HAP-1 (cell line): Measurements from ENCODE around the gene CLDN1.

ENCODE experiments used
- DNase-seq, 2 experiments: peaks; one replicate each; pipeline ENCODE4 v3.0.0-alpha.2; 2016 to 2020; ENCODE audit warnings: low spot score in 2 of 2
- H3K27me3 ChIP-seq: fragments of 250-450 bp; sonication (Bioruptor Pico); 2 replicates; pipeline ENCODE4 v1.5.1; 2020; ENCODE audit warnings: low read depth, mild to moderate bottlenecking, moderate library complexity
- H3K36me3 ChIP-seq: fragments of 250-450 bp; sonication (Bioruptor Pico); replicated peaks from 2 replicates; pipeline ENCODE4 v1.5.1; 2020; ENCODE audit warnings: mild to moderate bottlenecking
- H3K4me1 ChIP-seq: fragments of 250-450 bp; sonication (Bioruptor Pico); 2 replicates; pipeline ENCODE4 v1.5.1; 2020; ENCODE audit warnings: mild to moderate bottlenecking
- H3K4me3 ChIP-seq: fragments of 250-450 bp; sonication (Bioruptor Pico); 2 replicates; pipeline ENCODE4 v1.5.1; 2020; ENCODE audit warnings: mild to moderate bottlenecking, moderate library complexity
- H3K9me3 ChIP-seq: fragments of 250-450 bp; sonication (Bioruptor Pico); 2 replicates; pipeline ENCODE4 v1.5.1; 2020; ENCODE audit warnings: mild to moderate bottlenecking, moderate library complexity
- in situ Hi-C: fragments of 300-500 bp; cut with MboI; formaldehyde crosslinking; loops from 3 replicates; pipeline ENCODE4 v1.14.3; 2020; ENCODE audit warnings: low sequenced_read_pairs, inconsistent platforms, mixed read lengths

The CLDN1 gene

GRCh38 chr3:190322604-190323245 lies 479 bp upstream of the CLDN1 start:
- peak overlapping the region; percentile 47 for H3K4me3 ChIP-seq
- no peaks in the 10 kb centered on the region for H3K36me3 ChIP-seq
- H3K4me1 ChIP-seq = peaks cover 18% of the 10 kb centered on the region
- in situ Hi-C loops = no loop called here
- H3K9me3 ChIP-seq = no peaks in the 10 kb centered on the region
- DNase-seq = no peak
- no peaks in the 10 kb centered on the region for H3K27me3 ChIP-seq

DNA sequence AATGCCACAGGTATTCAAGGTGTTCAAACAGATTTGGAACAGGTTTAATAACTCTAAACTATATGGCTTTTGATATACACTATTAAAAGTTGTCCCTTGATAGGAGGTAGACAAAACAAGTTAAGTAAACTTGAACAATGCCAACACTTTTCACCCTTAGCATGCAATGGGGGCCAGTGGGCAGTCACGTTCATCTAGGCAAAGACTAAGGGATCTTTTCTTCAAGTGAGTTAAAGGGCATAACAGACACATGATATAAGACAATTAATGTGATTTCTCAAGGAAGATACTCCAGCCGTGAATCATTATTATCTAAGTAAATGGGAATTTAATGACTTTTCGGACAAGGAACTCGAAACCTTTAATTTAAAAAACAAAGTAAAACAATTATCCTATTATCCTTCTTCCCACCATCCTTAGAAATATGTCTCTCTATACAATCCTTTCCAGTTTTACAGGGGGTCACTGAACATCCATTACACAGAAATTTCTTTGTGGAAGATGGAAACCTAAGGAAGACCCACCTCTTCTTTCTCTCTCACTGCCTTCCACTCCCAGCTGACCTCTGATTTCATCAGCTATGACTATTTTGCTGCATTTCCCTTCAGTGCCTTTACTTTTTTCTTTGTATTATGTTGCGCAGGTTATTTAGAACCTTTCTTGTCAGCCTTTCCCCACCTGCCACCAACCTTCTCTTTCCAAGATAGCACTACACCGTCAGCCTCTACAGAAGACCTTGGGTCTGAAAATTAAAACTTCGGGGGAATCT lies 1.5 kb downstream of the CLDN1 start:
- no peaks in the 10 kb centered on the region for H3K36me3 ChIP-seq
- H3K27me3 ChIP-seq = no peaks in the 10 kb centered on the region
- no peak overlapping the region for H3K4me3 ChIP-seq
- no peaks in the 10 kb centered on the region for H3K9me3 ChIP-seq
- H3K4me1 ChIP-seq = peaks cover 10% of the 10 kb centered on the region
- in situ Hi-C loops = no loop called here
- no peak for DNase-seq

DNA sequence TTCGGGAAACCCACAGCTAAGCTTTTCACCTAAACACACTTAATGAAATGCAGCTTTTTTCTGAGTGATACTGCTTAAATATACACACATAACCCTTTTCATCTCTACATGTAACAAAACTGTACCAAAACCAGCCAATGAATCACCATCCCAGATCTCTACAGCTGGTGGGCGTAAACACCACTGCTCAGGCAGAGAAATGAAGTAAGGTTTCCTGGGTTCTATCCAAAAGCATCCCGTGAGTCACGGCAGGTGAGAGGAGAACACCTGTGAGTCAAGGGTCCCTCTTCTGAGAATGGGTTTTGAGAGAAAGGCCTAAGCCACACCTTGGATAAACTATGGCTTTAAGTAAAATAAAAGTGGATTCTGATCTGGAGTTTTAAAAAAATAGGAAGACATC lies 2.6 kb downstream of the CLDN1 start:
- H3K4me1 ChIP-seq = peaks cover 3% of the 10 kb centered on the region; the same call in 1 of the 2 replicates
- no peaks in the 10 kb centered on the region for H3K9me3 ChIP-seq
- DNase-seq = no peak
- in situ Hi-C loops = no loop called here
- no peaks in the 10 kb centered on the region for H3K36me3 ChIP-seq
- H3K4me3 ChIP-seq = no peak overlapping the region
- no peaks in the 10 kb centered on the region for H3K27me3 ChIP-seq

- Histone ChIP-seq H3K36me3 (no peaks in the 10 kb centered on the region), H3K4me3 (no peak overlapping the region), H3K4me1 (0 out of 2 replicates have a peak, but pooled peaks cover 3% of the 10 kb centered on the region), H3K9me3 (no peaks in the 10 kb centered on the region), H3K27me3 (no peaks in the 10 kb centered on the region)
- in situ Hi-C loops = no loop called here
- DNase-seq = no peak
Observed at GRCh38 chr3:190318666-190319065, 3.6 kb downstream of the CLDN1 start.

DNA sequence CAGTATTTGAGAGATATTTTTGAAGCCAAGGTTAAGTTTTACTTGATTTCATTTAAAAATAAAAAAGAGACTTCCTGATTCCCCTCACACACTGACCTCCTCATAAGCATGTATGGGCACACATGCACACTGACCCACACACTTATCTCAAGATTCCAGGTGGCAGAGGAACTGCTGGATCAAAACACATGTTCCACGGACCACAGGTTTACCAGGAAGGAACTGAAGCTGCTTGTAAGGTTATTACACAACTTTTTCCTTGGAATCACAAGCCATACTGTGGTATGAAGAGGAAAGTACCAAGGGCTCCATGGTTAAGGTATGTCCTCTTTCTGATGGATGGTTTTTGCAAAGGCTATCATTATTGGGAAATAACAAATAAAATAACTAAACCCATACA lies 7.5 kb downstream of the CLDN1 start:
- Histone ChIP-seq H3K27me3 (no peaks in the 10 kb centered on the region), H3K4me1 (no peaks in the 10 kb centered on the region), H3K4me3 (no peak overlapping the region), H3K9me3 (no peaks in the 10 kb centered on the region), H3K36me3 (no peaks in the 10 kb centered on the region)
- in situ Hi-C loops = no loop called here
- no peak for DNase-seq

DNA sequence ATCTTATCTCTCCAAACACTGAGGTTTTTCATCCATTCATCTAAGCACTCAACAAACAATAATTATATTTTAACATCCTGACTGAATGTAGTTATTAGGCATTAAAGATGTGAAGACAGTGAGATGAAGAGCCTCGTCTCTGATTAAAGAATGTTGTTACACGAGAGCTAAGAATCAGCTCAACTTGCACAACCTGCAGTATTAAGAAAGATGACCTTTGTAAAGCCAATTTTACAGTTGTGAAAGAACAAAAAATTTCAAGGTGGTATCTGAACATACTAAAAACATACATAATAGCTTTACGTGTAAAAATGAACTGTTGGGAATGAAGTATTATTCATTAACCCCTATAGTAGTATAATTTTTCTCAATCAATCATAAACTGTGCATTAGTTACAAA lies 12.8 kb downstream of the CLDN1 start:
- no peak overlapping the region for H3K4me3 ChIP-seq
- H3K4me1 ChIP-seq = no peaks in the 10 kb centered on the region
- DNase-seq = no peak
- no peaks in the 10 kb centered on the region for H3K9me3 ChIP-seq
- H3K36me3 ChIP-seq = no peaks in the 10 kb centered on the region
- H3K27me3 ChIP-seq = no peaks in the 10 kb centered on the region
- in situ Hi-C loops = no loop called here

- H3K4me1 ChIP-seq = no peaks in the 10 kb centered on the region
- no peaks in the 10 kb centered on the region for H3K9me3 ChIP-seq
- no peak for DNase-seq
- in situ Hi-C loops = no loop called here
- H3K36me3 ChIP-seq = no peaks in the 10 kb centered on the region
- H3K27me3 ChIP-seq = no peaks in the 10 kb centered on the region
- H3K4me3 ChIP-seq = no peak overlapping the region
Observed at GRCh38 chr3:190308154-190308553, 14.1 kb downstream of the CLDN1 start.

DNA sequence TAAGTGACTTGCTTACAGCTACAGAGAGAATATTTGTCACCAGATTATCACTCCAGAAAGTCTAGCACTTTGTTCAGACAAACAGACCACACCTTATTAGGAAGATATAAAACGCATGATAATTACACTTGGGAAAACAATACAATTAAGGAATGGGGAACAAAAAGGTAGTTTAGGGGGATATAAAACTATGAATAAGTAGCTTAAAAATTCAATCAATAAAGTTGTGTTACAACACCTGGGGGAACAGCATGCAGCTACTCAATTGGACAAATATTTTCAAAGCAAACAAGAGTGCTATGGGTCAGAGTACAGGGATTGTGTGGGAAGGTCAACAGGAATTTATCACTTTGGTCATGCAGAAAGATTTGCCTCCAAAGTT lies 15.1 kb downstream of the CLDN1 start:
- DNase-seq = no peak
- Histone ChIP-seq H3K27me3 (no peaks in the 10 kb centered on the region), H3K4me1 (no peaks in the 10 kb centered on the region), H3K9me3 (no peaks in the 10 kb centered on the region), H3K4me3 (no peak overlapping the region), H3K36me3 (no peaks in the 10 kb centered on the region)
- in situ Hi-C loops = no loop called here

DNA sequence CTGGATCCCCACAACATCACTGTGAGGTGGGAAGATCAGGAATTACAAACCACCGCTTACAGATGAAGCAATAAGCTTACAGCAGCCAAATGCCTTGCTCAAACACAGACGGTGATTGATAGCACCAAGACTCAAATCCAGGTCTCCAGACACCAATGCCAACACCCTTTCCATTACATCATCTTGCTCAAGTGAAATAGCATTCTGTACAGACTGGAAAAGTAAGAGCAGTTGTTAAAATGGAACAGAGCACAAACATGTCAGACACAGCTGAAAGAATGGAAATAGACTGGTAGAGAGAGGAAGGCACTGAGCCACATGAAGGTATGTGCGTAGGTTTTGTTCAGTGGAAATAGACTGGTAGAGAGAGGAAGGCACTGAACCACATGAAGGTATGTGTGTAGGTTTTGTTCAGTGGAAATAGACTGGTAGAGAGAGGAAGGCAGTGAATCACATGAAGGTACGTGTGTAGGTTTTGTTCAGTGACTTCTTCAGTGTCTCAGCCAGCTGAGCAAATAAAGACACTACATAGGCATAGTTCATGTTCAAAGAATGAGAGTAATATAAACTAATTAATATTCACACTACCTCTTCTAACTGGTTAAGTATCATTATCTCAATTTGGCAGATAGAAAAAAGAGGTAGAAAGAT lies 15.6 kb downstream of the CLDN1 start:
- no peaks in the 10 kb centered on the region for H3K36me3 ChIP-seq
- H3K4me1 ChIP-seq = no peaks in the 10 kb centered on the region
- in situ Hi-C loops = no loop called here
- DNase-seq = no peak
- no peaks in the 10 kb centered on the region for H3K9me3 ChIP-seq
- no peak overlapping the region for H3K4me3 ChIP-seq
- H3K27me3 ChIP-seq = no peaks in the 10 kb centered on the region

DNA sequence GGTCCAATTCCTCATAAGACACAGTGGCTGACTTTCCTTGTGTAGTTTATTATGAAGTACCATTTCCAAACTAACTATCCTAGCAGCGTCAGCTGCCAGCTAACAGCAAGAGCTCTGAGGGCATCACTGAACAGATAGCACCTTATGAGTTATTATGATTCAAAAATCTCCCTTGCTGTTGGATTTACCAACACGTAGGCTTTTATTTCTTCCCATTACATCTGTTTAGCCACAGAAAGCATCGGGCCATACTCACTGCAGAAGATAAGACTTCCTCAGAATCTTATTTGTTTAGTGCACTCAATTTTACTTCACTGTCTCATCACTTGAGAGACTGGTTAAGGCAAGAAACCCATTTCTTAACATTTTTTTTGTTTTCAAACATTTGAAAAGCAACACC lies 16.2 kb downstream of the CLDN1 start:
- in situ Hi-C loops = no loop called here
- no peaks in the 10 kb centered on the region for H3K36me3 ChIP-seq
- H3K4me1 ChIP-seq = no peaks in the 10 kb centered on the region
- H3K27me3 ChIP-seq = no peaks in the 10 kb centered on the region
- H3K4me3 ChIP-seq = no peak overlapping the region
- no peaks in the 10 kb centered on the region for H3K9me3 ChIP-seq
- no peak for DNase-seq

DNA sequence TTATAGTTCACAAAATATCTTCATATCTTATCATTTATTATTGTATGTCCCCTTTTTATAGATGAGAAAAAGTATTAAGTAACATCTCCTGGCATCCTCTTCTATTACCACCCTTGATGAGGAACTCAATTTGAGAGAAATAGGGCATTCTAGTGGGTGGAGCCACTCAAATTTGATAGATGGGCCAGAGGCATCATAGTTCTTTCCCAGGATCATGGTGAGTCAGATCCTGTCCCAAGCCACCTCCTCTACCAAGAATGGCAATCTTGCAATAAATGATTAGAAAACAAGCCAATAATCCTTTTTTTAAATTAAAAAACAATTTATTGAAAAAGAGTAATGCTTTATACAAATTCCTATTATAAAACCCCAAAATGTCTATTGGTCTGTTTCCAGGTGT lies 16.8 kb downstream of the CLDN1 start:
- H3K9me3 ChIP-seq = no peaks in the 10 kb centered on the region
- no peaks in the 10 kb centered on the region for H3K36me3 ChIP-seq
- DNase-seq = no peak
- no peaks in the 10 kb centered on the region for H3K4me1 ChIP-seq
- in situ Hi-C loops = no loop called here
- H3K27me3 ChIP-seq = no peaks in the 10 kb centered on the region
- no peak overlapping the region for H3K4me3 ChIP-seq

GRCh38 chr3:190303884-190304283 lies 18.4 kb downstream of the CLDN1 start:
- no peaks in the 10 kb centered on the region for H3K27me3 ChIP-seq
- in situ Hi-C loops = no loop called here
- H3K9me3 ChIP-seq = no peaks in the 10 kb centered on the region
- no peak overlapping the region for H3K4me3 ChIP-seq
- no peak for DNase-seq
- no peaks in the 10 kb centered on the region for H3K4me1 ChIP-seq
- H3K36me3 ChIP-seq = no peaks in the 10 kb centered on the region

GRCh38 chr3:190302212-190302867 lies 19.9 kb downstream of the CLDN1 start:
- H3K4me3 ChIP-seq = no peak overlapping the region
- no peaks in the 10 kb centered on the region for H3K27me3 ChIP-seq
- H3K36me3 ChIP-seq = no peaks in the 10 kb centered on the region
- no peaks in the 10 kb centered on the region for H3K4me1 ChIP-seq
- no peaks in the 10 kb centered on the region for H3K9me3 ChIP-seq
- in situ Hi-C loops = no loop called here
- no peak for DNase-seq

GRCh38 chr3:190301591-190301990 lies 20.7 kb downstream of the CLDN1 start:
- no peaks in the 10 kb centered on the region for H3K9me3 ChIP-seq
- H3K4me1 ChIP-seq = no peaks in the 10 kb centered on the region
- H3K27me3 ChIP-seq = no peaks in the 10 kb centered on the region
- H3K36me3 ChIP-seq = no peaks in the 10 kb centered on the region
- no peak for DNase-seq
- in situ Hi-C loops = no loop called here
- no peak overlapping the region for H3K4me3 ChIP-seq
